GM19467 (cell line): ENCODE data around the gene CHST3.
"Not testable (repeated sequence)": the region's sequence is repeated elsewhere in the genome, so short reads cannot be mapped to it uniquely, and the experiment has no call there.

Experiments
- ATAC-seq: cut with Tn5 transposase; IDR thresholded peaks from one replicate; pipeline ENCODE4 v1.9.1; 2021; ENCODE audit warnings: mild to moderate bottlenecking, moderate library complexity; ENCODE audit not compliant: unreplicated experiment

The CHST3 gene

DNA sequence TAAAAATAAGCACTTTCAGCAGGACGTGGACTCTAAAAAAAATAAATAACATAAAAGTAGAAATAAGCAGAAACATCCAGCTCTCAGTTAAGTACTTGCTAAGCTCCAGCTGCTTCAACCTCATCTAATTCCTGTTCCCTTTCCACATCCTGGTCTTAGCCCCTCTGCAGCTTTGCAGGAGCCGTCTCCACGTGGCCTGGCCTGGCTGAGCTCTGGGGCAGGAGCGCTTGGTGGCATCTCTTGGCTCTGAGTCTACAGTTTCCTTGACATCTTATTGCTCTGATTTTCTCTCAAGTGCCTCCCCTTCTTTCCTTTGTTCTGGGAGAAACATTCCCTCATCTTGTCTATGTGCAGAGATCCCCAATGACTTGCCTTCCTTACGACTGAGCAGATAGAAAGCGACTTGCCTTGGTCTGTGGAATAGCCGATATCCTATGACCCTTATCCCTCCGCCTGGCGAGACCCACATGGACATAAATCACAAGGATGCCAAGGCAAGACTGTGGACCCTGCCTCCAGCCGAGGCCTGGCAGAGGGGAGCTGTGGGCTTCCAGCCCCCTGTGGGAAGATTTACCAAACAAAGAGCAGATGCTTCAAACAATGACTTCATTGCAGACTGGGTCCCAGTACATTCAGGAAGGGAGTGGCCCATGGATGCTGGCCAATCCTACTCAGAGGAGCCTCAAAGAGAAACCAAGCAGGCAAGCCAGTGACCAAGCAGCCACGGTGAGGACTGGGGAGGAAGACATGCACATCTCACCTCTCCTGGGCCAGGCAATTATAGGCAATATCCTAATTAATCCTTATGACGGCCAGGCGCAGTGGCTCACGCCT, 62.3 kb downstream of the CHST3 start:
- ATAC-seq, result no peak

DNA sequence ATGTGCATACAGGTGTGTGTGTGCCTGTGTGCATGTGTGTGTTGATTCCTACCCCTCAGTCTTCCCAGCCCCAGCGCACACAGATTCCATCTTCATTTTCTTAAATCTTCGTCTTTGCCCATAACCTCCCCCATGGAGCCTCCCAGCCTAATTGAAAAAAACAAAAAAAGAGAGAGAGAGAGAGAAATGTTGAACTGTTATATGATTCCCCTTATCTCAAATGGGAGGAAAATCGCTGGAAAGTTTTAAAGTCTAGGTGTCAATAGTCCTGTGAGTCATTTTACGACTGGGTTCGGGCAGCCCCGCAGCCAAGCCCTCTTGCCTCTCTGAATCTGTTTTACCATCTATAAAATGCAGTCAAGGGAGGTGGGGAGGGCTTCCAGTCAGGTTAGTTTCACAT, 63.3 kb downstream of the CHST3 start:
- no peak for ATAC-seq

DNA sequence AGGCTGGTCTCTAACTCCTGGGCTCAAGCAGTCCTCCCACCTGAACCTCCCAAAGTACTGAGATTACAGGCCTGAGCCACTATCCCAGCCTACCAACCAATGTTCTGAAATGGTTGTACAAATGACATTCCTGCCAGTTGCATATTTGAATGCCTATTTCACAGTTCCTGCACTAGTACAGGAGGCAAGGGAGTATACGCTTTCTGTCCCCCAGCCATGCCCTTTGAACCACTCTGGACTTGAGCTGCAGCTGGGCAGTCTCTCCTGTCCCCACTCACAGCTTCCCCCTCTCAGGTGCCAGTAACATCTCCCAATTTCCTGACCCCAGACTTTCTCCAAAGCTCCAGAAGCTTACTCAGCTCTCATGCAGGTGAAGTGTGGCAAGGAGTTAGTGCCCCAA, 65.2 kb downstream of the CHST3 start:
- ATAC-seq, result no peak

DNA sequence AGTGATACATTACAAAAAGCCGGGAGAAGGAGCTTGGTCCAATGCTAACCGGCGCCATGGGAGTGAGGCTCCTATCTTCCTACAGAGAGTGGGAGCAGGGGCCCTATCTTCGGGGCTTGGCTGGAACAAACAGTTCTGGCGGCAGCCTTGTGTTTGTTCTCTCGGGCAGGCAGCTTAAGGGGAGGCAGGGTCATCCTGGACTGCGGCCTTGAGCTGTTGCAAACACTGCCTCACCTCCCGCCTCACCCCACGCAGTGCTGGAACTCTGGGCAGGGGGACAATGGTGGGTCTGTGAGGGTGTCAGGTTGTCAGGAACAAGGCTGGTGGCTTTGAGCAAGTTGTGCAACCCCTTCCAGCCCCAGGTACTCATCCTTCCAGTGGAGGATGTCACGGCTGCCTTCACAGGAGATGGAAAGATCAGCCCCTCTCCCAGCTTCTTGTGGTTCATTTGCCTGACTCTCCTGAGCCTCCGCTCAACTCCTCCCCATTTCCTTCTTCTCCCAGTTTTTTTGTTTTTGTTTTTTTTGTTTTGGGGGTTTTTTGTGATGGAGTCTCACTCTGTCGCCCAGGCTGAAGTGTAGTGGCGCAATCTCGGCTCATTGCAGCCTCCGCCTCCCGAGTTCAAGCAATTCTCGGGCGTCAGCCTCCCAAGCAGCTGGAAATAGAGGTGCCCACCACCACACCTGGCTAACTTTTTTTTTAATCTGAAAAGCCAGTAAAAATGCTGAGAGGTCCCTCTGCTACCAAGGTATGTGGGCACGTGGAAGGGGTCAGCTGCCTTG, 66.8 kb downstream of the CHST3 start:
- no peak for ATAC-seq

DNA sequence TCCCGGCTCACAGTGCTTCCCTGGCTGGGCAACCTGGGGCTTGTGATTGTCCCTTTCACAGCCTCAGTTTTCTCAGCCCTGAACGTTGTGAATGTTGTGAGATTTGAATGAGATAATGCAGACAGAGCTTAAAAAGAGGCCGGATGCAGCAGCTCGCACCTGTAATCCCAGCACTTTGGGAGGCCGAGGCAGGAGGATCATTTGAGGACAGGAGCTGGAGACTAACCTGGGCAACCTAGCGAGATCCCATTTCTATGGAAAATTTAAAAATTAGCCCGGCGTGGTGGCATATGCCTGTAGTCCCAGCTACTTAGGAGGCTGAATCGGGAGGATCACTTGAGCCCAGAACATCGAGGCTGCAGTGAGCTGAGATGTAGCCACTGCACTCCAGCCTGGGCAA, 67.5 kb downstream of the CHST3 start:
- no peak for ATAC-seq

DNA sequence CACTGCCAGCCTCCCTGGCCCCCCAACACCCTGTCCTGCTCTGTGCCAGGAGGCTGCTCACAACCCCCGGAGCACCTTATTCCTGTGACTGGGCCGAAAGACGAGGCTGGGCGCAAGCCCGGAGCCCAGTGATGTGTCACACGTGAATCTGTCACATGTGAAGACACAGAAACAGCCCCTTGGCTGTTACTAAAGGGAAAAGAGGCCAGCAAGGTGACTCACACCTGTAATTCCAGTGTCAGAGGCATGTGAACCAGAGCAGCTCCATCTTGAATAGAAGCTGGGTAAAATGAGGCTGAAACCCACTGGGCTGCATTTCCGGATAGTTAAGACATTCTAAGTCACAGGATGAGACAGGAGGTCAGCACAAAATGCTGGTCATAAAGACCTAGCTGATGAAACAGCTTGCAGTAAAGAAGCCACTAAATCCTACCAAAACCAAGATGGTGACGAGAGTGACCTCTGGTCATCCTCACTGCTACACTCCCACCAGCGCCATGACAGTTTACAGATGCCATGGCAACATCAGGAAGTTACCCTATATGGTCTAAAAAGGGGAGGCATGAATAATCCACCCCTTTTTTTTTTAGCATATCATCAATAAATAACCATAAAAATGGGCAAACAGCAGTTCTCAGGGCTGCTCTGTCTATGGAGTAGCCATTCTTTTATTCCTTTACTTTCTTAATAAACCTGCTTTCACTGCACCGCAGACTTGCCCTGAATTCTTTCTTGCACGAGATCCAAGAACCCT, 68.4 kb downstream of the CHST3 start:
- ATAC-seq, result not testable (repeated sequence)

DNA sequence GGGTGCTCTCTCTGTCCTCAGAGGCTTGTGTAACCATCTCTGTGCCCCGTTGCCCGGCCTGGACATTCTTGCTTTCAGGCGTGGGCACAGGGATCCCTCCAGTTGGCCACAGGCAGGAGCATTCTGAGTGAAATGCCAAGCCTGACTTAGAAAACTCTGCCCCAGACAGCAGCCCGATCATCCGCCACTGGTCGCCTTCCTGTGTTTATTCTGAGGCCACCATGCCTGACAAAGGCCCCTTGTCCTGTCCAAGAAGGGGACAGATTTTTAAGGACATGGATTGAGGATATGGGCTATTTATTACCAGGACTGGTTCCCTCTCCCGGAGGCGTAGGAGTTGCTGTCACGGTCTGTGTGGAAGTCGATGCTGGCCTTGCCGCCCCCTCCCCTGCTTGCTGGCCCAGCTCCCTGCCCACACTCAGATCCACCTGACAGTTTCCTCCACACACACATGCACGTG, 69.9 kb downstream of the CHST3 start:
- ATAC-seq, result no peak

DNA sequence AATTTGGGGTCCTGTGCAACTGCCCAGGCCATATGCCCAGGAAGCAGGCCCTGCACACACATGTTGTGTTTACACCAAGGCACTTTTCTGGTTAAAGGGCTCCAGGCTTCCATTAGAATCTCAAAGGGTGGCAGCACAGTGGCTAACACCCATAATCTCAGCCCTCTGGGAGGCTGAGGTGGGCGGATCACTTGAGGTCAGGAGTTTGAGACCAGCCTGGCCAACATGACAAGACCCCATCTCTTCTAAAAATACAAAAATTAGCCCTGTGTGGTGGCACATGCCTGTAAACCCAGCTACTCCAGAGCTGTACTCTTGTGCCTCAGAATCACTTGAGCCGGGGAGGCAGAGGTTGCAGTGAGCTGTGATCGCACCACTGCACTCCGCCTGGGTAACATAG, 70.6 kb downstream of the CHST3 start:
- ATAC-seq, result no peak

DNA sequence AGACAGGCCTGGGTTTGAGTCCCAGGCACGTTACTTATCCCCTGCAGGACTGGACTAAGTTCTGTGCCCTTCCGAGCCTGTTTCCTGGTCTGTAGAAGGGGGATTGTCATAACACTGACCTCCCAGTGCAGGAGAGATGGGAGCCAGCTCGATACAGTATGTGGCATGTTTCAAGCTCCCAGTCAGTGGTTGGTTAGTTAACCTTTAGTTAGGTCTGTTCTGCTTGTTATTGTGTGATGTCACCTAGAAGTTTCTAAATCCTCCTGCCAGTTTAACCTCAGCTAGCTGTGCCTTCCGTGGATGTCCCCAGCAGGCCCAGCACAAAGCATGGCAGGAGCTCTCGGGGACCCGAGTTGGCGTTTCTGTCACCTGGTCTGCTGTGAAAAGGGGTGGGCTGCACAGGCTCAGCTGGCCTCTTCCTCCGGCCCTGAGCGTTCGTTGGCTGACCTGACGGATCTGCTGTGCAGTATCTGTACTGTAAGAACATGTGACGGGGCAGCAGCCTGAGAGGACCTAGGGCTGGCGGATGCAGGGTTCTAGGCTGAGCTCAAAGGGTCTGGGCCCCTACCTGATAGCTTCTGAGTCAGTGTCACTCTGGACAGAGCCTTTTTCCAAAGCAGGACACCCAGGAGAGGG, 71.2 kb downstream of the CHST3 start:
- no peak for ATAC-seq

DNA sequence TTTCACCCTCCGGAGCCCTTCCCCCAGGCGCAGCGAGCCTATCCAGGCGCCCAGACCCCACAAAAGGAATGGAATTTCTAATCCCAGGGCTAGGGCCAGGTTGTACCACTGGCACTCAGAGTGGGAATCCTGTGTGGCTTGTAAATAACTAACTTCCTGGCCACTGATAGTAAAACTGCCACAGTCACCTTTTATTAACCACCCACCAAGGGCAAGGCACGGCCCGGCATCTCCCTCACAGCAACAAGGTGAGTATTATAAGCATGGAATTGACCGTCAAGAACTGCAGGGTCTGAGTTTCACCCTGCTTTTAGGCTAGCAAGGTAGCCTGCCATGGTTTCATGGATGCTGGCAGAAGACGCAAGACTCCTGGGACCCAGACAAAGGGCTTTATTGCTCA, 73.1 kb downstream of the CHST3 start:
- no peak for ATAC-seq

DNA sequence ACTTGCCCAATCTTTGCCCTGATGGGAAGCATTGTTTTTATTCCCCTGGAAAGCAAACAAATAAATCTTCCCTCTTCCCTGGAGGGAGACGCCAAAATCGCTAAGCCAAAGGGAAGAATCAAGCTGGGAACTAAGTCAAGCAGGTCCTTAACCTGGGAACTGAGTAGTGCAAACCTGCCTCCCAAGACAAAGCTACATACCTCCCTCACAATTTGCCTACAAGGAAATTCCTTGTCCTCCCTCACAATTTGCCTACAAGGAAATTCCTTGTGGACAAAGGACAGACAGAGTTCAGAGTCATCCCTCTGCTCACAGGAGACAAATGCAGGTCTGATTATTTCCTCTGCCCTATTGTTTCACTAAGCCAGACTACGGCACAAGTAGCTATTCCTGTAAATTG, 73.6 kb downstream of the CHST3 start:
- ATAC-seq, result no peak

DNA sequence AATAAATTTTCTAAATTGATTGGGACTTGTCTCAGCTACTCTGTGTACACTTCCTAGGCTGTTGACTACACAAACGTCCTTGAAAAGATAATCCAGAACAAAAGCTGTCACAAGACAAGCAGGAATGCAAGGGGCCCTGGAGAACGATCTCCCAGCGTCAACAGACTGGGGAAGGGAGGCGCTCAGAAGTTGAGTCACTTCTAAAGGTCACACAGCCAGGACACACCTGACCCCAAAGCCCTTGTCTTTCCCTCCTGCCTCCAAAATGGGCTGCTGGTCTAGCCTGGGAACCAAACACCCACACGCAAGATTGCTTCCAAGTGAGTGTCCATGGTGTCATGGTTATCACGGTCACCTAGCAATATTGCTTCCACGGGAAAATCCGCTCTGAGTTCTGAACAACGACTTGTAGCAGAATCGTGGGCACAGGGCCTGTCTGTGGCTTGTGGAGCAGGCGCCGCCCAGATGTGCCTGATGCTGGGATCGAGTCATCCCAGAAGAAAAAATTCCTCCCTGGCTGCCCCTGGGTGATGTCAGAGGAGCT, 74.3 kb downstream of the CHST3 start:
- ATAC-seq, result no peak

DNA sequence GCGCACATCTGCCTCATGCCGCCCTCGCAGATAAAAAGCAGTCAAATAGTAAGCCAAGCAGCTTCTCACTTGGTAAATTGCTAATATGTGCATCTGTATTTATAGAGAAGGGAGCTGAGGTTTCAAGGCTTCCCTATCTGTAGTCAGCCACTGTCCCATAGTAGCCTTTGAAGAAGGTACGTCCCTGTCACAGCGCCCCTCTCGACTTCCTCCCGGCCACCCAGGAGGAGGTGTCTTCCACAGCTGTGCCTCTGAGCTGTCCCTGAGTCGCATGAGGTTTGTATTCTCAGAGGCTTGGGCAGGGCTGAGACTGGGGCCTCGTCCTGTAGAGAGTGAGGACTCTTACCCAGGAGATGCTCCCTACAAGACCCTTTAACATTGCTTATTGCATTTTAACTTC, 75.2 kb downstream of the CHST3 start:
- ATAC-seq, result no peak

DNA sequence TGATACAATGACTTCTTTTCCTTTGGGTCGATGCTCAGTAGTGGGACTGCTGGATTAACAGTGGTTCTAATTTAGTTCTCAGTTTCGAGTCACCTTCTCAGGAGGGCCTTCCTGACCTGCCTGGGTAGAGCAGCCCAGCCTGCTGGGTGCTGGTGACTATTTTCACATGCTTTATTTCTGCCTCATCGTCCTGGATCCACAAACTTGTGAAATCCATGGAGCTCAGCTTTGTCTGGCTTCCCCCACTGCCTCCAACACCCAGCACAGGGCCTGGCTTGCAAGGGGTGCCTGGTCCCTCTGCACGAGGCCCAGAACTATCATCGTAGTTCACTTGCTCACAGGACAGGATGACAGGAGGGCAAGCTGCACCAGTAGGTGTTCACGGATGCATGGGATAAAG, 77.3 kb downstream of the CHST3 start:
- no peak for ATAC-seq

DNA sequence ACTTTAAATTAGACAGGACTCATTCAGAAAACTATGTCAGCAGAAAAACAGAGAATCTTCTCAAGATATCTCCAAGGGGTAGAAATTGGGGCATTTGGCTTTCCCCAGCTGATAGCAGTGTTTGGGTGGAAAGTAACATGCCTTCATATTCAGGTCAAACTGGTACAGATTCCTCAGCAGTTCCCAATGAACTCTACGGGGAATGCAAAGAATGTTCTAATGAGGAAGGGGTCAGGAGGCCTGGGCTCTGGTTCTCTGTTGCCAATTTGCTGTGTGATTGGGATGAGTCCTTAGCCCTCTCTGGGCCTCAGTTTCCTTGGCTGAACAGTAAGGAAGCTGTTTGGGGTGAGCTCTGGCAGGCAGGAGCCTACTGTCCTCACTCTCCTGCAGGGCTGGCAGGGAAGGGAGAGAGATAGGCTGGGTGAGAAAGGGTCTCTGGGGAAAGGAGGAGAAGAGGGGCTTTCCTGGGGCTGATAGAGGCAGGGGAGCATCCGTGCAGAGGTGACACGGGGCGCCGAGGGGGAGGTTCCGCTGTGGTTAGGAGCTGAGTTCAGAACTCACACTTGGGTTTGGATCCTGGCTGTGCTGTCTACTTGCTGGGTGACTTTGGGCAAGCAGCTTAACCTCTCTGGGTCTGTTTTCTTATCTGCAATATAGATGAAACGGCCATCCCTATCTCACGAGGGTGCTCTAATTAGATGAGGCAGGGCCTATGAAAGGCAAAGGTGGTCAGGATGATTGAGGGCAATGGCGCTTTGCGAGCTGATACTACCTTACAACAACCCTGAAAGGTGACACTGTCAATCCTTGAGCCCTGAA, 79.0 kb downstream of the CHST3 start:
- ATAC-seq, result no peak

DNA sequence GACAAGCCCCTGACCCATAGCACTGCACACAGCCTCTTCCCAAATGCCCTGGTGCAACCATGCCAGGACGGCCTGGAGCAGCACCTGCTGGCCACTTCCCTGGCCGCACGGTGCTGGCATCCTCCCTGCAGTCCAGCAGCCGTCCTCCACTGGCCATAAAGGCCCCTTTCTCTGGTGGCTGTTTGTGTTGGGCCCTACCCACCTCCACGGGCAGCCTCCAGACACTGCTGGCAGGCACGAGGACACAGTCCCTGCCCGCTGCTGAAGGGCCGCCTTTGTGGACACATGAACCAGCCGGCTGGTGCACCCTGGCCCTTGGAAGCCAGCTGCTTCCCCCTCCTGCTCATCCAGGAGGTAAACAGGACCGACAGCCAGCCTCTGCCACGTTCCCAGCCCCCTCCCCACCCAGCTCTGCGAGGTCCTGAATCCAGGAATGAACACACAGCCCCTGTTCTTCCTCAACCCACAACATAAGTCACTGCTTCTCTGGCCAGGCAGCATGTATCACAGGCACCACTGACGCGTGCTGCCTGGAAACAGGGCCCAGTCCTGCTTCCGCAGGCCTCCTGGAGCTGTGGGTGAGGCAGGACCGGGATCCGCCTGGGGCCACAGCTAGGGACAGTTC, 80.3 kb downstream of the CHST3 start:
- ATAC-seq, result no peak

DNA sequence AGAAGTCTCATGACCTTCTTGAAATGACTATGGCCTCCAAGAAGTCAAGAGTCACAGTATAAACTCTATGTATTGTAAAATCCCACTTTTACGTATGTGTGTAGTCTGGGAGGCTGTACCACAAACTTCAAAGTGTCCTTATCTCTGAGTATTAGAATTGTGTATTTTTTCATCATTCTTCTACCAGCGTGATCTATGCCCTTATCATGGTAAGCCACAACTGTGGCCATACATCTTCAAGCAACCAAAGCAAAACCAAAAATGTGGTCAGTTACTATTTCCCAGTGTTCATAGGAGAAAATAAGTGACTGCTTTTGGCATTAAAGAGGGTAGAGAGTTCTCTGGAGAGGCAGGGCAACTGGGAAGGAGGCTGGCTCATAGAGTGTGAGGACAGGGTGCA, 81.4 kb downstream of the CHST3 start:
- no peak for ATAC-seq

DNA sequence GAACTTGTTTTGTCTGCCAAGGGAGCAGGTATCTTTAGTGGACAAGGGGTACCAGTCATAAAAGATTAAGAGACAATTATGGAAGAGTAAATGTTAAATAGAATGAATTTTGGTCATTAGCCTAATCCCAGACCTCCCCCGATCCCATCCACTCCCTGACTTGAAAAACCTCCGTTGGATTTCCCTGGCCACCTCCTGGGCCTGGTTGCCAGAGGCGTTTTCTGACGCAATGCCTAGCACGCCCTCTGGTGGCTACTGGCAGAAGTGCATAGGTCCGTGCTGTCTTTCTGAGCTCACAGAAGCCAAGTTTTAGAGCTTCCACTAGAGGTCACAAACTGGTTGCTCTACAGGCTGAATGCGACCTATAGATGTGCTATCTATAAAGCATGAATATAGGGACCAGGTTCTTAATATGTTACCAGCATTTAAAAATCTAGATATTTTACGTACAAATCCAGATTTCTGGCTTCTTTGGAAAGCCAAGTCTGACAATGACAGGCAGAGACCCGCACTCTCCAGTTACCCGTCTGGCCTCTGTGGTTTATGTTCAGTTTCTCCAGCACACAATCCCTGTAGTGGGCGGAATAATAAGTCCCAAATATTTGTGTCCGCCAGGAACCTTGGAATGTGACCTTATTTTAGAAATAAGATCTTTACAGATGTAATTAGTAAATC, 84.4 kb downstream of the CHST3 start:
- ATAC-seq, result no peak

DNA sequence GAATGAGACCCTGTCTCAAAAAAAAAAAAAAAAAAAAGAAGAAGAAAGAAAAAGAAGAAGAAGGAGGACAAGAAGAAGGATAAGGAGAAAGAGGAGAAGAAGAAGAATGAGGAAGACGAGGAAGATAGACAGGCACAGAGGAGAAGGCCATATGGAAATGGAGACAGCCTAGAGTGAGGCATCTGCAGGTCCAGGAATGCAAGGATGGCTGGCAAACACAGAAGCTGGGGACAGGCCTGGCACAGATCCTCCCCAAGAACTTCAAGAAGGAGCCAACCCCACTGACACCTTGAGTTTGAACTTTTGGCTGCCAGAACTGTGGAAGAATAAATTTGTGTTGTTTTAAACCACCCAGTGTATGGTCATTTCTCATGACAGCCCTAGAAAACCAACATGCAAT, 85.3 kb downstream of the CHST3 start:
- ATAC-seq, result no peak
